ENCODE results near the gene RPL9. TPM values are rescaled to one million over a fixed set of nuclear protein-coding genes. Genes with fewer than 3 reads are reported as not detected.

Gene RPL9
- total and polyA plus RNA-seq, 9 donors, result 2,988 to 22,039 (median 4,031) TPM

DNA sequence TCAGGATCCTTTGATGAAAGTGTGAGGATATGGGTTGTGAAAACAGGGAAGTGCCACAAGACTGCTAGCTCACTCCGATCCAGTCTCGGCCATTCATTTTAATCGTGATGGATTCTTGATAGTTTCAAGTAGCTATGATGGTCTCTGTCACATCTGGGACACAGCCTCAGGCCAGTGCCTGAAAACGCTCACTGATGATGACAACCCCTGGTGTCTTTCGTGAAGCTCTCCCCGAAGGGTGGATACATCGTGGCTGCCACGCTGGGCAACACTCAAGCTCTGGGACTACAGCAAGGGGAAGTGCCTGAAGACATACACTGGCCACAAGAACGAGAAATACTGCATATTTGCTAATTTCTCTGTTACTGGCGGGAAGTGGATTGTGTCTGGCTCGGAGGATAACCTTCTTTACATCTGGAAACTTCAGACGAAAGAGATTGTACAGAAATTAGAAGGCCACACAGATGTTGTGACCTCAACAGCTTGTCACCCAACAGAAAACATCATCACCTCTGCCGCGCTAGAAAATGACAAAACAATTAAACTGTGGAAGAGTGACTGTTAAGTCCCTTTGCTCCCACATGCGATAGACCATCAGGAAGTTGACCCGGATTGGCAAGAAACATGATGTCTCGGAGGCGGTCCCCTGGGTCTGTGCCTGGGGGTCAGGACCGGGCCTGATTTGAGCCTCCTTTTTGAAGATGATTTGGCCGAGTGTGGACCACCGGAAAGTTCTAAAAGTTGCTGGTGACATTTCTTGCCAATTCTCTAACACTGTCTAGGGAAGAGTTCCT is 22.4 kb upstream of the RPL9 start:
- Histone ChIP-seq H3K9me3 (no peaks in the 10 kb centered on the region), H3K27ac (no peak overlapping the region), H3K27me3 (no peaks in the 10 kb centered on the region), H3K4me1 (ENCODE audit: insufficient read depth) (no peaks in the 10 kb centered on the region), H3K36me3 (no peaks in the 10 kb centered on the region), H3K4me3 (no peak overlapping the region)
- intact Hi-C loops (cut with DNase I), result no loop called here
- TF ChIP-seq CTCF (IDR thresholded peaks at IDR 0.05) (no peak), EP300 (IDR thresholded peaks at IDR 0.05) (no peak), POLR2A (IDR thresholded peaks at IDR 0.05) (no peak)
- no peak for DNase-seq
- WGBS, 3 donors, result 87 to 91% (median 91%) methylated on average over 21 of the region's 21 CpGs

GRCh38 chr4:39480251-39480650 is 21.5 kb upstream of the RPL9 start:
- Histone ChIP-seq H3K27ac (no peak overlapping the region), H3K4me1 (ENCODE audit: insufficient read depth) (no peaks in the 10 kb centered on the region), H3K4me3 (no peak overlapping the region), H3K36me3 (no peaks in the 10 kb centered on the region), H3K9me3 (no peaks in the 10 kb centered on the region), H3K27me3 (no peaks in the 10 kb centered on the region)
- WGBS, 3 donors, result 95 to 96% (median 96%) methylated on average over 24 to 27 of the region's 27 CpGs
- no peak for TF ChIP-seq CTCF (IDR thresholded peaks at IDR 0.05)
- TF ChIP-seq EP300 (IDR thresholded peaks at IDR 0.05), result no peak
- no peak for TF ChIP-seq POLR2A (IDR thresholded peaks at IDR 0.05)
- no peak for DNase-seq
- intact Hi-C loops (cut with DNase I), result no loop called here

DNA sequence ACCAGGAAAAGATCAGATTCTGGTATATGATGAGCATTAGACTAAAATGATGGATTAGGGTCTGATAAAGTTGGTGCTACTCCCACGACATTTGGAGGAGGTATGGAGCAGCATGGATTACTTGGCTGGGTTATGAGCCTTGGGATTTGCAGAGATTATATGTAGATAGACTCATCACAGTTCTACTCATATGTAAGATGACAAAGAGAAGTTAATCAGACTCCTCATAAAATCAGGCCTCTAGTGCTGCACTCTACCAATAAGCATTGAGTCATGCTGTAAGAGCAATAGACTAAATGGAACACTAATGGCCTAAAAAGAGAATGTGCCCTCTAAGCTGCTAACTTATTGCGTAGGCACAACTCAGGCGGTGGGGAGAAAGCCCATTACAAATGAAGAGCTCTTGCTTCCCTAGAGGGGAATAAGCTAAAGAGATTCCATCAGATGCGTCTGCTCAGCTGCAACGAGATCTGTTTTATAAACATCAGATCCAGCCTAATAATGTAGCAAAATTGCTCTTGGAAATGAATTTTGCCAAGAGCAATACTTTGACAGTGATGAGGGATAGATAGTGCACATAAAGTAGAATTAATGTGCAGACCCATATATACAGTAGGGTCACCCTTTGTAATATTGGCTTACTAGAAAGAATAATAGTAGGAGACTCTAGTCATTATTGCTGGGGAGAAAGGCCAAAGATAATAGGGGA is 17.6 kb upstream of the RPL9 start:
- H3K27ac ChIP-seq, result no peak overlapping the region
- no peaks in the 10 kb centered on the region for H3K27me3 ChIP-seq
- no peak for DNase-seq
- H3K9me3 ChIP-seq, result no peaks in the 10 kb centered on the region
- 74 to 78% (median 77%) methylated on average over 5 of the region's 5 CpGs for WGBS, 3 donors
- H3K36me3 ChIP-seq, result no peaks in the 10 kb centered on the region
- intact Hi-C loops (cut with DNase I), result loop anchor here in 1 of 4 donors (5.0 kb wide), 1 partner anchor 491 kb away; no protein-coding TSS in a partner anchor
- H3K4me3 ChIP-seq, result no peak overlapping the region
- no peaks in the 10 kb centered on the region for H3K4me1 ChIP-seq (ENCODE audit: insufficient read depth)
- no peak for TF ChIP-seq POLR2A (IDR thresholded peaks at IDR 0.05)
- no peak for TF ChIP-seq EP300 (IDR thresholded peaks at IDR 0.05)
- no peak for TF ChIP-seq CTCF (IDR thresholded peaks at IDR 0.05)

GRCh38 chr4:39472396-39472795 is 13.7 kb upstream of the RPL9 start:
- H3K27me3 ChIP-seq, result no peaks in the 10 kb centered on the region
- no peak for TF ChIP-seq CTCF (IDR thresholded peaks at IDR 0.05)
- TF ChIP-seq EP300 (IDR thresholded peaks at IDR 0.05), result no peak
- TF ChIP-seq POLR2A (IDR thresholded peaks at IDR 0.05), result no peak
- DNase-seq, result no peak
- H3K9me3 ChIP-seq, result no peaks in the 10 kb centered on the region
- no peak overlapping the region for H3K27ac ChIP-seq
- WGBS, 3 donors, result 60 to 76% (median 75%) methylated on average over 3 of the region's 3 CpGs
- no peak overlapping the region for H3K4me3 ChIP-seq
- no peaks in the 10 kb centered on the region for H3K36me3 ChIP-seq
- intact Hi-C loops (cut with DNase I), result loop anchor here in 1 of 4 donors (5.0 kb wide), 1 partner anchor 505 kb away; the partner anchor contains the start of gene PDS5A
- H3K4me1 ChIP-seq (ENCODE audit: insufficient read depth), result no peaks in the 10 kb centered on the region
